MG63 (cell line): ENCODE data around the gene PRMT7. TPM values are rescaled to one million over a fixed set of nuclear protein-coding genes. Genes with fewer than 3 reads are reported as not detected.

Source experiments
- DNase-seq: peaks from one replicate; pipeline ENCODE4 v3.0.0-alpha.2; 2020
- H3K27me3 ChIP-seq: fragments of 250-450 bp; sonication (Bioruptor Pico); 2 replicates; pipeline ENCODE4 v1.5.1; 2020; ENCODE audit warnings: mild to moderate bottlenecking, moderate library complexity
- H3K36me3 ChIP-seq: fragments of 250-450 bp; sonication (Bioruptor Pico); 2 replicates; pipeline ENCODE4 v1.5.1; 2020; ENCODE audit warnings: mild to moderate bottlenecking, moderate library complexity
- H3K4me3 ChIP-seq: fragments of 250-450 bp; sonication (Bioruptor Pico); 2 replicates; pipeline ENCODE4 v1.5.1; 2020; ENCODE audit warnings: mild to moderate bottlenecking, moderate library complexity
- H3K9me3 ChIP-seq: fragments of 250-450 bp; sonication (Bioruptor Pico); 2 replicates; pipeline ENCODE4 v1.5.1; 2020; ENCODE audit warnings: mild to moderate bottlenecking, moderate library complexity
- total RNA-seq: library from RNA; depleted of rRNA; stranded (reverse); fragments of >200 nt; shearing (Covaris generic); gene quantifications from 2 replicates; pipeline ENCODE4 v1.2.3, GENCODE V29; 2014; ENCODE audit warnings: low replicate concordance

The PRMT7 gene
- total RNA-seq, 1 experiment from 2014 or later: 81.1 TPM

DNA sequence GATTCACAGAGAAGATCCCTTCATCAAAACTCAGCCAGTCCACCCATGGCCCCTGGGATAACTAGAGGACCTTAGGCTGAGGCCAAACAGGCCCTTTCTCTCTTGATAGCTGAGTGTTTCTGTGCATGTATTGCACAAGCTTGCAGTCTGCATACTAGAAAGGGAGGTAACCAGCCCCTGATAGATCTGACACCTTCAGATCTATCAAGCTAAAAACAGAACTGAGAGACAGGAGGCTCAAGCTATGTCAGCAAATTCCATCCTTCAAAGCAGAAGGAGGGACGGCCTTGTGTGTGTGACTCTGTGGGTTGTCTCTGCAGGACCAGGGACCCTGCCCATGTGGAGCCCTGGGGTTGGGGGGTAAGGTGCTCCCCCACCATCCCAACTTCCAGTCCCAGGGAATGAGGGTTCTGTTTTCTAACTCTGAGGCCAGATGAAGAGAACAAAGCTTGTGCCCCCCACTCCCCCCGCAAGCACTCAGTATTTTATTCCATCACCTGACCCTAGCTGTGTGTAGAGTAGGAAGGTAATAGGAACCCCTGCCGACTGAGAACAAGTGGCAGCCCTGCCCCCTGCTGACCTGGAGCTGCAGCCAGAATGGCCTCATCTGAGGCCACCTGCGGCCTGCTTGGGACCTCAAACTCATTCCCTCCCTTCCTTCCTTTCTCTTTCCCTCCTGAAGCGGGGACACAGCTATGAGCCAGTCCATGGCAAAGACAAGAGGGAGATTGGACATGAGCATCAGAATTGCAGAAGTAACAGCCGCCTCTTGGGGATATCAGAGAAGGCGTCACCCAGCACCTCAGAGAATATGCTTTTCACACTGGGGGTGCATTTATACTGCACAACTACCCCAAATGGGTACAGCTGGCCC is 73.7 kb downstream of the PRMT7 start:
- H3K4me3 ChIP-seq: no peak overlapping the region
- H3K27me3 ChIP-seq: no peaks in the 10 kb centered on the region
- no peaks in the 10 kb centered on the region for H3K36me3 ChIP-seq
- no peaks in the 10 kb centered on the region for H3K9me3 ChIP-seq
- no peak for DNase-seq

DNA sequence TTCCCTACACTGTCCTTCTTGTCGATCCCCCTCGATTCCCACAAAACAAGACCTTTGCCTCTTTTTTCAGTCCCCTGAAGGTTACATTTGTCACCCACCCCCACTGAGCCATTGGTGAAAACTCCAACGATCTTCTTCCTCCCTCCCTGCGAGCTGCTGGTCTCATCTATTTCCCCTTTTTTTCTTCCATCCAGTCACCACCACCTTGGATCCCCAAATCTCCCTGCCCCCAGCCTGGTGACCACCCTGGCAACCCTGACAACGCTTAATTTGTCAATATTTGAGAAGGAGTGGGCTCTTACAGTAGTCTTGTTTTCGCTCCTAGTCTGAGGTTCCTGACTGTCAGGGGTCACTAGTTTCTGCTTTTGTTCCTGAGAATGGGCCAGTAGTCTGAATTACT is 74.6 kb downstream of the PRMT7 start:
- DNase-seq: no peak
- H3K4me3 ChIP-seq: no peak overlapping the region
- no peaks in the 10 kb centered on the region for H3K9me3 ChIP-seq
- H3K36me3 ChIP-seq: no peaks in the 10 kb centered on the region
- H3K27me3 ChIP-seq: no peaks in the 10 kb centered on the region

DNA sequence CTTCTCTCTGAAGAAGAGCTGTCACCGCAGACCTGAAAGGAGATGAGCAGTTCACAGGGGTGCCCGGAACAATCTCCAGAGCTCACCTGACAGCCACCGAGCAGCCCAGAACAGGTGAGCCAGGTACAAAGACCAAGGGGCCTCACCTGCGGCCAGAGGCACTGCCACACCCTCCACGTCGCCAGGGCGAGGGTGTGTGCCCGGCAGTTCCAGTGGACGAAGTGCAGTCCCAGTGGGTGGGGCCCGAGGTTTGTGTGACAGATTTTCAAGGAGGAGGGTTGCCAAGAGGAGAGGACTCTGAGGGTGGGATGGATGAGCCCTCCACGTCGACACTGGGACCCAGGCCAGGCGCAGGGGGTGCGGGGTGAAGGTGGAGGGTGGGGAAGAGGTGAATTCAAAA is 75.8 kb downstream of the PRMT7 start:
- Histone ChIP-seq H3K9me3 (no peaks in the 10 kb centered on the region), H3K36me3 (no peaks in the 10 kb centered on the region), H3K27me3 (no peaks in the 10 kb centered on the region), H3K4me3 (no peak overlapping the region)
- no peak for DNase-seq

DNA sequence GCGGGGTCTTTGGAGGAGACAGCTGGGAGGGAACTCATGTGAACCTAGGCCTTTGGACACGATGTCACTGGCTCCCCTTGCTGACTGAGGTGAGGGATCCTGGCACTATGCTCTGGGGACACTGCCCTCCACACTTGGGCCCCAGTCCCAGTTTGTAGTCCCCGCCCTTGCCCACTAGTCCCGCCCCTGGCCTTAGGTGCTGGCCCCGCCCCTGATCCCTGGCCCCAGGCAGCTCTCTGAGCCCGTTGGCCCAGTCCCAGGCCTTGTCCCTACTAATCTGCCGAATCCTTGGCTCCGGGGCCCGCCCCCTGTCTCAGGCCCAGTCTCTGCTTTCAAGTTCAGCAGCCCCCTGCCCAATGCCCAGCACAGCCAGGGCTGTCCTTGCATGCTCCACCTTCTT is 76.5 kb downstream of the PRMT7 start:
- H3K9me3 ChIP-seq: no peaks in the 10 kb centered on the region
- no peaks in the 10 kb centered on the region for H3K36me3 ChIP-seq
- H3K27me3 ChIP-seq: no peaks in the 10 kb centered on the region
- DNase-seq: no peak
- H3K4me3 ChIP-seq: no peak overlapping the region

DNA sequence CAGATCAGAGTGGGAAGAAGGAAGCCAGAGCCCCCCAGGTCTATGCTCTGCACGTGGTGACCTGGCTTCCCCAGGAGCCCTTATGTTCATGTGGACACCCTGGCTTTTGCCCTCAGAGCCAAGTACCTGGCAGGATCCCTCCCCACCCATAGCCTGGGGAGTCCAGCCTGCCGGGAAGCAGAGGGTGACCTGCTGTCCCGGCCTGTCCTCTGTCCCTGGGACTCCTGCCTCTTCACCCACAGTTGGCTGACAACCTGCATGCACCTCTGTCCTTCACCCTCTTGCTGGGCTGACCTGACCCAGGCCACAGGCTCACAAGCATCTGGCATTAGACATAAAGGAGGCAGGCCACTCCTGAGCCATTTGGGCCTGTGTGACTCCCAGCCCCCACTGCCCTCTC is 77.3 kb downstream of the PRMT7 start:
- H3K36me3 ChIP-seq: no peaks in the 10 kb centered on the region
- no peaks in the 10 kb centered on the region for H3K9me3 ChIP-seq
- H3K4me3 ChIP-seq: no peak overlapping the region
- DNase-seq: no peak
- no peaks in the 10 kb centered on the region for H3K27me3 ChIP-seq

DNA sequence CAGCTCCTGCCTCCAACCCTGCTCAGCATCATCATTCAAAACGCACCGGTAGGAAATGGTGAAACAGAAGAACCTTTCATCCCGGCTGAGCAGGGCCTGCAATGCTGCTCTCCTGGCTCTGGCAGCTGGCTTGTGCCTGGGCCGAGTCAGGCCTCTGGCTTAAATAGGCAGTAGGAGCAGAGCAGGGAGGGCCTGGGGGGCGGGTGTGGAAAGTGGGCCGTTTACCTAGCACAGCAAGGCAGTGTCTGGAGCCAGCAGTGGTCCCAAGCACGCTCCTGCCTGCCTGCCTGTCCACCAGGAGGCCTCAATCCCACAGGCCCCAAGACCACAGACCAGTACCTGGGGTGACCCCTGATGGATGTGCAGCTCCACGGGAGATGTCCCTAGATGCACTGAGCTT is 78.2 kb downstream of the PRMT7 start:
- H3K9me3 ChIP-seq: no peaks in the 10 kb centered on the region
- H3K4me3 ChIP-seq: no peak overlapping the region
- no peaks in the 10 kb centered on the region for H3K27me3 ChIP-seq
- DNase-seq: no peak
- H3K36me3 ChIP-seq: no peaks in the 10 kb centered on the region

DNA sequence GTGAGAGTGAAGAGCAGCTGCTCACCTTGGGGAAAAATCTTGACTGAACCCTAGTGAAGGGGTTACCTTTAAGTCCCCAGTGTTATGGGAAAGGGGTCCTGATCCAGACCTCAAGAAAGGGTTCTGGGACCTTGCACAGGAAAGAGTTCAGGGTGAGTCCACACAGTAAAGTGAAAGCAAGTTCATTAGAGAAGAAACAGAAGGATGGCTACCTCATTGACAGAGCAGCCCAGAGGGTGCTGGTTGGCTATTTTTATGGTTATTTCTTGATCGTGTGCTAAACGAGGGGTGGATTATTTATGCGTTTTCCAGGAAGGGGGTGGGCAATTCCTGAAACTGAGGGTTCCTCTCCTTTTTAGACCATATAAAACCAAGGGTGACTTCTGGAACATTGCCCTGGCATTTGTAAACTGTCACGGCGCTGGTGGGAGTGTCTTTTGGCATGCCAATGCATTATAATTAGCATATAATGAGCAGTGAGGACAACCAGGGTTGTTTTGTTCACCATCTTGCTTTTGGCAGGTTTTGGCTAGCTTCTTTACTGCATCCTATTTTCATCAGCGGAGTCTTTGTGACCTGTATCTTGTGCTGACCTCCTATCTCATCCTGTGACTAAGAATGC is 79.0 kb downstream of the PRMT7 start:
- Histone ChIP-seq H3K4me3 (no peak overlapping the region), H3K9me3 (no peaks in the 10 kb centered on the region), H3K36me3 (no peaks in the 10 kb centered on the region), H3K27me3 (no peaks in the 10 kb centered on the region)
- no peak for DNase-seq

DNA sequence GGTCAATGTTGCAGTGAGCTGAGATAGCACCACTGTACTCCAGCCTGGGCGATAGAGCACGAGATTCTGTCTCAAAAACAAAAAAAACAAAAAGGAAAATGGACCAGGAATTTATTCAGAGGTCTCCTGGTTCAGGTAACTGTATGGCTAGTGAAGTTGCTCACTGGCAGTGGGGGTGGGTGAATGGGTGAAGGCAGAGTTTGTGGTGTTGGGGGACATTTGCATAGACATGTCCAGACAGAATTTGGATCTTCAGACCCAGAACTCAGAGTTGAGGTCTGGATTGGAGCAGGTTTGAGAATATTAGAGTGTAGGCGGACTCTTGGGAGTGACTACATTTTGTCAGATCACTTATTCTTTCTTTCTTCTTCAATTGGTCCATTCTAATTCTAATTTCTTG is 82.5 kb downstream of the PRMT7 start:
- Histone ChIP-seq H3K4me3 (no peak overlapping the region), H3K36me3 (no peaks in the 10 kb centered on the region), H3K9me3 (no peaks in the 10 kb centered on the region), H3K27me3 (no peaks in the 10 kb centered on the region)
- DNase-seq: no peak

DNA sequence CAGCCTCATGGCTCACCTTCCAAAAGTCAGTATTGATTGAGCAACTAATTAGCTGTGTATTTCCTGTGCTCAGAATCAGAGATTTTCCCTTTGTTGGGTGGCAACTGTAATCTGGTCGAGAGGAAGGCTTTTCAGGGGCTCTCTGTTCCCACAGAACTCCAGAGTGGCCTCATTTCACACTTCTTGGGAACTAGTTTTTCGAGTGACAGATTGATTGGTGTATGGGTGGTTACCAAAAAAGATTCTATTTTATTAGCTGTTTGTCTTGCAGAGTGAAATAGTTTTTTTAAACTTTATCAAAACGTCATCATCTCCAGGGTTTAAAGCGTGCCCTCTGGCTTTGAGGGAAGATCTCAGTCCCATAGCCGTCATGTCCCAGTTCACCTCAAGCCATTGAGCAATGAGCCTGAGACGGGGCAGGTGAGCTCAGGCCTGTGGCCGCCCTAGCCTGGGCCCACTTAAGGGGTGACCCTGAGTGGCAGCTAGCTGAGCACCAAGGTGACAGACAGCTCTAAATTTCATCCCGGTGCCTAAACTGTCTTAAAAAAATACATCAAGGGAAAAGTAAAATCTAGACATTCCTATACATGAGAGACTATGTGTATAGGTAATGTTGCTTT is 84.5 kb downstream of the PRMT7 start:
- no peaks in the 10 kb centered on the region for H3K36me3 ChIP-seq
- DNase-seq: no peak
- H3K4me3 ChIP-seq: no peak overlapping the region

DNA sequence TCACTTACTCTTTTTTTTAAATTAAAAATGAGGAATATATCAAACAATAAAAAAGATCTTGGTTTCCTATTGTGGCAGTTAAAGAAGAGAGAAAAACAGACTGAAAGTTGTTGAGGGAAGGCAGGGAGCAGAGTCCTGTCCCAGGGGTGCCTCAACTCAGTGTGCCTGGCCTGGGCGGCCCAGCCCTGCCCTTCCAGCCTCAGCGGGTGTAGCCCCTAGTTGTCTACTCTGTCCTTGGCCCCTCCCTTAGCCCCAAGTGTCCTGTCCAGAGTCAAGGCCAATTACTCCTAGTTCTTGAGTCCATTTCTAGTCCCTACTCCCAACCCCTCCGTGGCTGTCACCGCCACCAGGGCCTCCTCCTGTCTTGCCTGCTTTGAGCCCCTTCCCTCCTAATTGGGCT is 85.0 kb downstream of the PRMT7 start:
- H3K27me3 ChIP-seq: no peaks in the 10 kb centered on the region
- no peaks in the 10 kb centered on the region for H3K36me3 ChIP-seq
- no peak for DNase-seq
- no peaks in the 10 kb centered on the region for H3K9me3 ChIP-seq
- no peak overlapping the region for H3K4me3 ChIP-seq

More for the DNA sequence above, 84.5 kb downstream of the PRMT7 start:
- Histone ChIP-seq H3K9me3 (no peaks in the 10 kb centered on the region), H3K27me3 (no peaks in the 10 kb centered on the region)

DNA sequence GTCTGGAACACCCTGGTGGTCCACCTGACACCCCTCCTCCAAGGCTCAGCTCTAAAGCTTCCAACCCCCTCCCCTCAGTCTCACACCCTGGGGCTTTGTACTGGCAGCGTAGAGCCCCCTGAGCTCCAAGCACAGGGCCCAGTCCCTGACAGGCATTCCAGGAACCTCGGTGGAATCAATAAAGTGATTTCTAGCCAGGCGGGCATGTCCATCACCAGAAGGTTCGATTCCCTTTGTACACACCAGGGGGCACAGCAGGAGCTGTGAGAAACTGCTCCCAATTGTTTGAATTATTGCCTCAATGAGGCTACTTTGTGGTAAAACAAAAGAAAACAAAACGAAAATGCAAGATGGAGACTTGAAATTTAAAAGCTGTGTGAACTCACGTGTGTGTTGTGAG is 85.7 kb downstream of the PRMT7 start:
- Histone ChIP-seq H3K36me3 (no peaks in the 10 kb centered on the region), H3K4me3 (no peak overlapping the region), H3K9me3 (no peaks in the 10 kb centered on the region), H3K27me3 (no peaks in the 10 kb centered on the region)
- DNase-seq: no peak

DNA sequence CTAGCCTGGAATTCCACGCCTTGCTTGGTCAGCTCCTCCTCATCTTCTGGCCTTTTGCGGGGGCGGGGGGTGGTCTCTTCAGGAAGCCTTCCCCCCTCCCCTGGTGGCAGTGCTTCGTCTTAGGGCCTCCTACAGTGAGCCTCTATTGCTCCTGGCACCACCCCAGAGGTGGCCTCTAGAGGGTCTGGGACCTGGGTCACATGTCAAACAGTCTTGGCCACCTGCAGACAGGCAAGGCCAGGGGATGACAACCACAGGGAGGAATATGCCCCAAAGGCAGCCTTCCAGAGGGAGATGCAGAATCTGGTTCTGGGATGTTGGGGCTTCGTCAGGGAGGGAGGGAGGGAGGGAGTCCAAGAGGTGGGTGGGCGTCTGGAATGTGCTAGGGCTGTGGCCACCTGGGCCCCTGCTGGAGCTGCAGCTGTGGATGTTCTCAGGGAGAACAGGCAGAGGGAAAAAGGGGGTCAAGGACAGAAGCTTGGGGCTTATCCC is 86.9 kb downstream of the PRMT7 start:
- Histone ChIP-seq H3K36me3 (no peaks in the 10 kb centered on the region), H3K27me3 (no peaks in the 10 kb centered on the region), H3K9me3 (no peaks in the 10 kb centered on the region), H3K4me3 (no peak overlapping the region)
- DNase-seq: no peak

DNA sequence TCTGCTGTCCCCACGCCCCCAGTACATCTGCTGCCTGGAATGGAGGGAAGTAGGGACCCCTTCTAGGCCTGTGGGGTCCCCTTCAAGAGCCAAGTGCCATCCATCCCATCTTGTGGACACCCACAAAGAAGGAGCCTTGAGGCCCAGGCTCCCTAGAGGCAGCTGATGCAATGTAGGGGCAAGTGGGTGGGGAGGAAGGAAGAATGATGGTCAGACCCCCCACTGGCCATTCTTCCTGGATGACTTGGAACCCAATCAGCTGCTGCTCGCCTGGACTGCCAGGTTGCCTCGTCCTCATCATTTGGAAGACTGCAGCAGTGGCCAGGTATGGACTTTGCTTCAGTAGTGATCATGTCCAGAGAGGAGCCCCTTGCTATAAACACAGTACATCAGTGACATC is 88.6 kb downstream of the PRMT7 start:
- no peaks in the 10 kb centered on the region for H3K27me3 ChIP-seq
- no peak overlapping the region for H3K4me3 ChIP-seq
- H3K9me3 ChIP-seq: no peaks in the 10 kb centered on the region
- H3K36me3 ChIP-seq: no peaks in the 10 kb centered on the region
- DNase-seq: no peak

DNA sequence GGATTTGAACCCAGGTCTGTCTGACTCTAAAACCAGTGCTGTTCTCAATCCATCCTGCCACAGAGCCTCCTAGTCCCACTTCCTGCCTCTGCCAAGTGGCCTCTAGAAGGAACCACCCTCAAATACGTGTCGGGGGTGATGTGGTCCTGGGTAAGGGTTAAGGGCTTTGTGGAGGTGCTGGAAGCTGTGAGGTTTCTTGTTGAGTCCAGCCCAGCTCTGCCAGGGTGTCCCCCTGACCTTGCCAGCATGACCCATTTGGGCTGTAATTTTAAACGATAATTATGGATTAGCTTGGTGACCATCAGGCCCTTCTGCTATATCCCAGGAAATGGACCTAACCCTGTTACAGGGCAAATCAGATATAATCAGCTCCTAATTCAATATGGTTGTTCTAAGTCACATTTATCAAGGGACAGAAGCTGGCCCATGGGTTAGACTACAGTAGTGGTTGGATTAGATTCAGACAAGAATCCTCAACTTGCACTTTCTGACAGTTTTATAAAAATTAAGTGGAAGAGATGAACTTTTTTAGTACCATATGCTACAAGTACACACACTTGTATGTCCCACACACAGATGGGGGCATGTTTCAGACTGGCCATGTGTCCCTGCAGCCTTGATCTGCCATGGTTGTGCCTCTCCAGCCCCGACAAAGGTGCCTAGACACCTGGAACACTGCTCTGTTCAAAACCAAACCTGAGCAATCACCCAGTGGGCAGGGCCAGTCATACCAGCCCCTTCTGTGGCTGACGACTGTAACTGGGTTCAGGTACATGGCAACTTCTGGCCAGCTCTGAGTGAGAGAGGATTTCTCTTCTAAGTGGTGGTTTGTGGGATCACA is 89.5 kb downstream of the PRMT7 start:
- Histone ChIP-seq H3K9me3 (no peaks in the 10 kb centered on the region), H3K27me3 (no peaks in the 10 kb centered on the region), H3K36me3 (no peaks in the 10 kb centered on the region), H3K4me3 (no peak overlapping the region)
- DNase-seq: no peak

DNA sequence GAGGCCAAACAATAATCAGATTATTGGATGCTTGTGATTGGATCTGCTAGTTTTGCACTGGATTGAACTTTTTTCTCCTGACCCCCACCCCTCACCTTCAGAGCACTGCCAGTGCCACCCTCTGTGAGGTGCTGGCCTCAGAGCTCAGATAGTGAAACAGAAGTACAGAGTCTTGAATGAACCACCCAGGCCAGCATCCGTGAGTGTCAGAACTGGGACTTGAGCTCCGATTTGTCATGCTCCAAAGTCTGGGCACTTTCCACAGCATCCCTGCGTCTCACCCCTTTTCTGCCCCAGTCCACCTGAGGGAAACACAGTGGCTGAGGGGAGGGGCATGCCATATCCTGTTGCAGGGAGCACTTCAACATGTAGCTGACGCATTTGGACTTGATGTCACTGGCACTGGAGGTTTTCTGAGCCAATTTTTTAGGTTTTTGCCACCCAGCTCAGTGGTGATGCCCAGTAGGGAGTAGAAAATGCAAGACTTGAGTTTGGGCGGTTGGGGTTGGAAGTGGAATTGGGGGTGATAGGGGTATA is 90.2 kb downstream of the PRMT7 start:
- DNase-seq: no peak
- H3K9me3 ChIP-seq: no peaks in the 10 kb centered on the region
- no peak overlapping the region for H3K4me3 ChIP-seq

DNA sequence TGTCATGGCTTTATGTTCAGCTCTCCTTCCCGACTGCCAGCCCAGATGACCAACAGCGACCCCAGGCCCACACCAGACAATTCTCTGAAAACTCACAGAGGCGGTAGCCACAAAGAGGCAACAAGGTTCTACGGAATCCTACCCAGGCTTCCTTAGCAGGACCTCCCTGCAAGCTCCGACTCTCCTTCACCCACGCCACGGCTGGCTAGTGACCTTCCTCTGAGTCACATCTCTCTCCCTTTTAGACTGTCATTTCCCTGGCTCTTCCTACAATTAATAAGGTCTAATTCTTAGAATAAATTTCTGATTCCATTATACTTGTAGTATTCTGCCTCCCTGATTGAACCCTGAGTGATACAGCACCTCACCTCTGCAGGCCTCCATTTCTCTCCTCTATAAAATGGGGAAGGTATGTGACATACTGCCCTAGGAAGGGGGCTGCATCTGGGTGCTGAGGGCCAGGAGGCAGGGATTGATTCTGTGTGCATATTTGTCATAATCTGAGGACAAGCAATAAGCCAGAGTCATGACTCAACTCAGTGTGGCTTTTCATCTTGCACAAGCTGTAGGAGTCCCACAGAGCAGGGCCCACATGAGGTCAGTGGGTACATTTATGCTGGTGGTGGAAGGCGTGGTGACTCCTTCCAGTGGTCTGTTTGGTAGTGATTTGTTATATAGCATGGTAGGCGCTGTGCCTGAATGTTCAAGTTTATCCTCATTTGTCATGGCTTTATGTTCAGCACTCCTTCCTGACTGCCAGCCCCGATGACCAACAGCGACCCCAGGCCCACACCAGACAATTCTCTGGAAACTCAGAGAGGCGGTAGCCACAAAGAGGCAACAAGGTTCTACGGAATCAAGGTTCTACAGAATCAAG is 91.3 kb downstream of the PRMT7 start:
- DNase-seq: peak; percentile 23
- H3K36me3 ChIP-seq: no peaks in the 10 kb centered on the region

More for the DNA sequence above, 90.2 kb downstream of the PRMT7 start:
- Histone ChIP-seq H3K27me3 (no peaks in the 10 kb centered on the region), H3K36me3 (no peaks in the 10 kb centered on the region)

More for the DNA sequence above, 91.3 kb downstream of the PRMT7 start:
- Histone ChIP-seq H3K9me3 (no peaks in the 10 kb centered on the region), H3K4me3 (no peak overlapping the region), H3K27me3 (no peaks in the 10 kb centered on the region)
